A549 (cell line): ENCODE data around the gene DOCK6. TPM values are rescaled to one million over a fixed set of nuclear protein-coding genes. Genes with fewer than 3 reads are reported as not detected.

Experiments used
- ATAC-seq, 2 experiments: fragments of 200-7000 bp in 1 of 2; fragments of >200 bp in 1 of 2; cut with Nextera tagmentation in 1 of 2; cut with Tn5 transposase in 1 of 2; 3 replicates each; pipeline versions ENCODE4 v1.8.0 to v1.9.1; 2018 to 2020; ENCODE audit warnings: mild to moderate bottlenecking in 1 of 2, moderate library complexity in 1 of 2
- CTCF ChIA-PET: fragments of 300-600 bp; sonication (Branson Sonifier 250); formaldehyde crosslinking; extraction: SDS; loops from one replicate; lab custom pipeline; 2021; ENCODE audit warnings: antibody characterized with exemption, inconsistent platforms; lab: Yijun Ruan, JAX
- POLR2A ChIA-PET: fragments of 350-600 bp; formaldehyde crosslinking; extraction: SDS; loops from one replicate; lab custom pipeline; 2021; ENCODE audit warnings: antibody characterized with exemption, inconsistent platforms; lab: Yijun Ruan, JAX
- DNase-seq, 2 experiments: peaks; one replicate each; pipeline versions ENCODE4 v3.0.0 to v3.0.0-alpha.2; 2011 to 2016; ENCODE audit warnings: low read depth in 1 of 2, low spot score in 1 of 2
- FAIRE-seq: peaks from 2 replicates; lab custom pipeline; 2011; peaks lifted over from hg19 to GRCh38; lab: Jason Lieb, UNC
- H3K27ac ChIP-seq, 2 experiments: fragments of >200 bp; sonication (Bioruptor Twin); formaldehyde crosslinking; 3 replicates each; pipeline ENCODE4 v1.5.1; 2016 to 2017
- H3K4me1 ChIP-seq: fragments of >200 bp; sonication (Bioruptor Twin); formaldehyde crosslinking; 3 replicates; pipeline ENCODE4 v1.6.1; 2016
- H3K4me2 ChIP-seq: fragments of >200 bp; sonication (Bioruptor Twin); formaldehyde crosslinking; 3 replicates; pipeline ENCODE4 v1.6.1; 2016
- H3K4me3 ChIP-seq: fragments of >200 bp; sonication (Bioruptor Twin); formaldehyde crosslinking; 3 replicates; pipeline ENCODE4 v1.5.1; 2016
- H3K9me3 ChIP-seq: fragments of >200 bp; sonication (Bioruptor Twin); formaldehyde crosslinking; 3 replicates; pipeline ENCODE4 v1.6.1; 2016
- CBX8 ChIP-seq: fragments of 200-600 bp; sonication (generic); IDR thresholded peaks from 2 replicates; pipeline ENCODE4 v1.6.1; 2016
- E2F6 ChIP-seq: IDR thresholded peaks from 2 replicates; pipeline ENCODE4 v1.6.1; 2012; ENCODE audit warnings: low read depth, borderline replicate concordance
- ELK1 ChIP-seq: fragments of 150-350 bp; IDR thresholded peaks from 2 replicates; pipeline ENCODE4 v1.6.1; 2014; ENCODE audit warnings: low read depth, mild to moderate bottlenecking, low read length
- FOSL2 ChIP-seq, 2 experiments: fragments of 450-650 bp in 1 of 2; fragments of >200 bp in 1 of 2; sonication (Bioruptor Twin) in 1 of 2; formaldehyde crosslinking; IDR thresholded peaks; 2 replicates each; pipeline versions ENCODE4 v1.5.0 to v1.6.1; 2016 to 2020; ENCODE audit warnings: mild to moderate bottlenecking in 1 of 2, moderate library complexity in 1 of 2
- HDAC2 ChIP-seq: fragments of 200-600 bp; sonication (generic); IDR thresholded peaks from 2 replicates; pipeline ENCODE4 v1.6.1; 2016
- HEYL ChIP-seq: fragments of 250-450 bp; sonication (Bioruptor Pico); IDR thresholded peaks from 2 replicates; pipeline ENCODE4 v1.8.0; 2021; ENCODE audit warnings: mild to moderate bottlenecking, moderate library complexity
- HOXA7 ChIP-seq: fragments of 250-450 bp; sonication (Bioruptor Pico); IDR thresholded peaks from 2 replicates; pipeline ENCODE4 v1.5.0; 2020; ENCODE audit warnings: mild to moderate bottlenecking, moderate library complexity
- HOXB5 ChIP-seq: fragments of 250-450 bp; sonication (Bioruptor Pico); IDR thresholded peaks from 2 replicates; pipeline ENCODE4 v1.5.0; 2020; ENCODE audit warnings: mild to moderate bottlenecking, moderate library complexity
- JUN ChIP-seq, 2 experiments: fragments of >200 bp; sonication (Bioruptor Twin); formaldehyde crosslinking; IDR thresholded peaks; 2 replicates in 1 of 2; 3 replicates in 1 of 2; pipeline ENCODE4 v1.6.1; 2016 to 2017
- KDM5A ChIP-seq: fragments of 200-600 bp; sonication (generic); IDR thresholded peaks from 2 replicates; pipeline ENCODE4 v1.6.1; 2016; ENCODE audit warnings: antibody characterized with exemption, mild to moderate bottlenecking
- MAFK ChIP-seq: fragments of 450-650 bp; IDR thresholded peaks from 2 replicates; pipeline ENCODE4 v1.6.1; 2014; ENCODE audit not compliant: partially characterized antibody
- MAZ ChIP-seq: fragments of 150-350 bp; IDR thresholded peaks from 2 replicates; pipeline ENCODE4 v1.6.1; 2014; ENCODE audit warnings: antibody characterized with exemption, low read depth, low read length, borderline replicate concordance
- NFE2L2 ChIP-seq: fragments of 150-350 bp; conservative IDR thresholded peaks from 2 replicates; pipeline ENCODE4 v1.6.1; 2014; ENCODE audit warnings: low read length
- NPAS2 ChIP-seq: fragments of 250-450 bp; sonication (Bioruptor Pico); IDR thresholded peaks from 2 replicates; pipeline ENCODE4 v1.8.0; 2022; ENCODE audit warnings: mild to moderate bottlenecking, moderate library complexity, borderline replicate concordance
- POLR2A ChIP-seq: IDR thresholded peaks from 2 replicates; pipeline ENCODE4 v1.6.1; 2012; ENCODE audit warnings: mild to moderate bottlenecking, low read length
- POLR2AphosphoS2 ChIP-seq: conservative IDR thresholded peaks from 2 replicates; pipeline ENCODE4 v1.6.1; 2012; ENCODE audit warnings: low read length, improper control_type of control experiment, inconsistent platforms
- RAD21 ChIP-seq, 2 experiments: fragments of >200 bp in 1 of 2; sonication (Bioruptor Twin) in 1 of 2; formaldehyde crosslinking in 1 of 2; IDR thresholded peaks in 1 of 2; conservative IDR thresholded peaks in 1 of 2; 2 replicates in 1 of 2; 3 replicates in 1 of 2; pipeline ENCODE4 v1.6.1; 2012 to 2018; ENCODE audit warnings: inconsistent platforms in 1 of 2
- RARB ChIP-seq: fragments of 250-450 bp; sonication (Bioruptor Pico); IDR thresholded peaks from 2 replicates; pipeline ENCODE4 v1.8.0; 2021; ENCODE audit warnings: mild to moderate bottlenecking, moderate library complexity
- RFX5 ChIP-seq: fragments of 450-650 bp; IDR thresholded peaks from 2 replicates; pipeline ENCODE4 v1.7.1; 2014; ENCODE audit warnings: antibody characterized with exemption, mild to moderate bottlenecking, moderate library complexity
- RNF2 ChIP-seq: fragments of 200-600 bp; sonication (generic); IDR thresholded peaks from 2 replicates; pipeline ENCODE4 v1.6.1; 2016; ENCODE audit warnings: low read depth, mild to moderate bottlenecking, antibody characterized with exemption, moderate library complexity, borderline replicate concordance
- SREBF2 ChIP-seq: fragments of 450-650 bp; IDR thresholded peaks from 2 replicates; pipeline ENCODE4 v1.6.1; 2014; ENCODE audit warnings: mild to moderate bottlenecking, moderate library complexity
- TFCP2L1 ChIP-seq: fragments of 250-450 bp; sonication (Bioruptor Pico); IDR thresholded peaks from 2 replicates; pipeline ENCODE4 v1.5.0; 2021; ENCODE audit warnings: mild to moderate bottlenecking
- TP53 ChIP-seq: fragments of 250-450 bp; sonication (Bioruptor Pico); IDR thresholded peaks from 2 replicates; pipeline ENCODE4 v1.5.0; 2021; ENCODE audit warnings: mild to moderate bottlenecking, moderate library complexity
- ZFP36 ChIP-seq: fragments of 450-650 bp; IDR thresholded peaks from 2 replicates; pipeline ENCODE4 v1.6.1; 2014; ENCODE audit warnings: borderline replicate concordance; ENCODE audit not compliant: partially characterized antibody
- WGBS: methylation state at CpG from one replicate; pipeline ENCODE4 v1.1.6; 2017; ENCODE audit errors: missing lambda C conversion rate; 5-methylcytosine and 5-hydroxymethylcytosine counted together
- polyA plus RNA-seq, 4 experiments: library from polyadenylated mRNA; depleted of rRNA in 3 of 4; stranded (reverse); fragments of >200 nt; fragmentation: RNase III in 1 of 4; extraction: RNeasy Plus Mini Kit Qiagen cat#74134 plus additional on column Dnase treatment in 1 of 4; gene quantifications; 2 replicates in 3 of 4; 3 replicates in 1 of 4; pipeline ENCODE4 v1.2.3, GENCODE V29; 2011 to 2017
- TF ChIP-seq, protein P1 (sequence below): fragments of 200-600 bp; sonication (generic); IDR thresholded peaks from 2 replicates; pipeline ENCODE4 v1.6.1; 2016; ENCODE audit warnings: antibody characterized with exemption, mild to moderate bottlenecking, moderate library complexity
- TF ChIP-seq, protein P2 (sequence below): fragments of >200 bp; sonication (Bioruptor Twin); formaldehyde crosslinking; IDR thresholded peaks from 2 replicates; pipeline ENCODE4 v1.6.1; 2016
- TF ChIP-seq, protein P3 (sequence below): fragments of 250-450 bp; sonication (Bioruptor Pico); IDR thresholded peaks from 2 replicates; pipeline ENCODE4 v1.5.0; 2020; ENCODE audit warnings: low read depth, mild to moderate bottlenecking, moderate library complexity

DOCK6 gene
- polyA plus RNA-seq, 2 of the 4 experiments (the other 2 are of a cell fraction), result 7.6 to 8.0 TPM

- FAIRE-seq (no peak), ATAC-seq (no peak), DNase-seq (no peak)
- TF ChIP-seq TFCP2L1 (CRISPR knock-in tag) (no peak), POLR2AphosphoS2 (no peak), JUN (IDR thresholded peaks at IDR 0.05) (no peak), RNF2 (no peak), NFE2L2 (no peak), HDAC2 (no peak), ZFP36 (no peak), HOXA7 (no peak), POLR2A (no peak), KDM5A (no peak), E2F6 (no peak)
- TF ChIP-seq, protein P1, sequence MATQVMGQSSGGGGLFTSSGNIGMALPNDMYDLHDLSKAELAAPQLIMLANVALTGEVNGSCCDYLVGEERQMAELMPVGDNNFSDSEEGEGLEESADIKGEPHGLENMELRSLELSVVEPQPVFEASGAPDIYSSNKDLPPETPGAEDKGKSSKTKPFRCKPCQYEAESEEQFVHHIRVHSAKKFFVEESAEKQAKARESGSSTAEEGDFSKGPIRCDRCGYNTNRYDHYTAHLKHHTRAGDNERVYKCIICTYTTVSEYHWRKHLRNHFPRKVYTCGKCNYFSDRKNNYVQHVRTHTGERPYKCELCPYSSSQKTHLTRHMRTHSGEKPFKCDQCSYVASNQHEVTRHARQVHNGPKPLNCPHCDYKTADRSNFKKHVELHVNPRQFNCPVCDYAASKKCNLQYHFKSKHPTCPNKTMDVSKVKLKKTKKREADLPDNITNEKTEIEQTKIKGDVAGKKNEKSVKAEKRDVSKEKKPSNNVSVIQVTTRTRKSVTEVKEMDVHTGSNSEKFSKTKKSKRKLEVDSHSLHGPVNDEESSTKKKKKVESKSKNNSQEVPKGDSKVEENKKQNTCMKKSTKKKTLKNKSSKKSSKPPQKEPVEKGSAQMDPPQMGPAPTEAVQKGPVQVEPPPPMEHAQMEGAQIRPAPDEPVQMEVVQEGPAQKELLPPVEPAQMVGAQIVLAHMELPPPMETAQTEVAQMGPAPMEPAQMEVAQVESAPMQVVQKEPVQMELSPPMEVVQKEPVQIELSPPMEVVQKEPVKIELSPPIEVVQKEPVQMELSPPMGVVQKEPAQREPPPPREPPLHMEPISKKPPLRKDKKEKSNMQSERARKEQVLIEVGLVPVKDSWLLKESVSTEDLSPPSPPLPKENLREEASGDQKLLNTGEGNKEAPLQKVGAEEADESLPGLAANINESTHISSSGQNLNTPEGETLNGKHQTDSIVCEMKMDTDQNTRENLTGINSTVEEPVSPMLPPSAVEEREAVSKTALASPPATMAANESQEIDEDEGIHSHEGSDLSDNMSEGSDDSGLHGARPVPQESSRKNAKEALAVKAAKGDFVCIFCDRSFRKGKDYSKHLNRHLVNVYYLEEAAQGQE, result no peak
- H3K4me3 ChIP-seq, result no peak overlapping the region
- H3K4me2 ChIP-seq, result no peak overlapping the region
- ChIA-PET POLR2A (no interaction called here), CTCF (interaction anchor here (0.6 kb wide), 1 partner anchor 92 kb away, joined by 4 read pairs; no protein-coding TSS in a partner anchor)
- H3K9me3 ChIP-seq, result no peaks in the 10 kb centered on the region
- H3K27ac ChIP-seq, result no peak overlapping the region
- H3K4me1 ChIP-seq, result no peaks in the 10 kb centered on the region
- WGBS, result 87% methylated on average over 7 of the region's 7 CpGs
These were observed 86.4 kb downstream of the DOCK6 start for GRCh38 chr19:11175920-11176319.

- no peak overlapping the region for H3K4me2 ChIP-seq
- CTCF ChIA-PET, result interaction anchor here (1.3 kb wide), 1 partner anchor 37 kb away, joined by 4 read pairs; no protein-coding TSS in a partner anchor
- ATAC-seq (no peak), FAIRE-seq (no peak)
- TF ChIP-seq, protein P2, sequence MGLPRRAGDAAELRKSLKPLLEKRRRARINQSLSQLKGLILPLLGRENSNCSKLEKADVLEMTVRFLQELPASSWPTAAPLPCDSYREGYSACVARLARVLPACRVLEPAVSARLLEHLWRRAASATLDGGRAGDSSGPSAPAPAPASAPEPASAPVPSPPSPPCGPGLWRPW, result no peak
- no peak for TF ChIP-seq RARB
- no peak for TF ChIP-seq TP53
- TF ChIP-seq FOSL2 (IDR thresholded peaks at IDR 0.05), result no peak
- TF ChIP-seq FOSL2 (CRISPR knock-in tag; IDR thresholded peaks at IDR 0.05), result no peak
- no peak for TF ChIP-seq KDM5A
- TF ChIP-seq HOXB5 (CRISPR knock-in tag), result no peak
- no peak for TF ChIP-seq RAD21 (conservative IDR thresholded peaks at IDR 0.05 in 1 of 2, IDR thresholded peaks at IDR 0.05 in 1 of 2)
- no peak for TF ChIP-seq RFX5
- TF ChIP-seq MAZ, result no peak
- no peak for TF ChIP-seq NPAS2
- TF ChIP-seq ELK1, result no peak
- TF ChIP-seq HEYL (CRISPR knock-in tag), result no peak
- TF ChIP-seq, protein P3, sequence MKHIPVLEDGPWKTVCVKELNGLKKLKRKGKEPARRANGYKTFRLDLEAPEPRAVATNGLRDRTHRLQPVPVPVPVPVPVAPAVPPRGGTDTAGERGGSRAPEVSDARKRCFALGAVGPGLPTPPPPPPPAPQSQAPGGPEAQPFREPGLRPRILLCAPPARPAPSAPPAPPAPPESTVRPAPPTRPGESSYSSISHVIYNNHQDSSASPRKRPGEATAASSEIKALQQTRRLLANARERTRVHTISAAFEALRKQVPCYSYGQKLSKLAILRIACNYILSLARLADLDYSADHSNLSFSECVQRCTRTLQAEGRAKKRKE (CRISPR knock-in tag), result no peak
- TF ChIP-seq CBX8, result no peak
- TF ChIP-seq, protein P1, result no peak
- TF ChIP-seq MAFK, result no peak
- no peak for TF ChIP-seq SREBF2
- TF ChIP-seq, all 56 proteins: peak for 0
- Histone ChIP-seq H3K9me3 (no peaks in the 10 kb centered on the region), H3K27ac (no peak overlapping the region), H3K4me3 (no peak overlapping the region), H3K4me1 (no peaks in the 10 kb centered on the region)
- POLR2A ChIA-PET, result no interaction called here
- 97% methylated on average over 20 of the region's 27 CpGs for WGBS
- no peak for DNase-seq
These were observed 88.0 kb downstream of the DOCK6 start for GRCh38 chr19:11174336-11174735.
